D721Med (cell line): ENCODE measurements around the gene PSMD5.

Experiments
- DNase-seq: peaks from one replicate; pipeline ENCODE4 v3.0.0; 2011; ENCODE audit warnings: low spot score; ENCODE audit not compliant: insufficient read length
- FAIRE-seq: peaks from 2 replicates; lab custom pipeline; 2011; peaks lifted over from hg19 to GRCh38; lab: Jason Lieb, UNC
- CTCF ChIP-seq: IDR thresholded peaks from 2 replicates; pipeline ENCODE4 v1.5.1; 2012; ENCODE audit warnings: mild to moderate bottlenecking, control low read depth; ENCODE audit not compliant: insufficient read depth; ENCODE audit errors: missing control alignments

PSMD5 gene

GRCh38 chr9:120863833-120864232 is 21.1 kb upstream of the PSMD5 start:
- no peak for FAIRE-seq
- no peak for DNase-seq
- no peak for TF ChIP-seq CTCF

GRCh38 chr9:120862452-120862851 is 19.7 kb upstream of the PSMD5 start:
- TF ChIP-seq CTCF = no peak
- DNase-seq (no peak), FAIRE-seq (no peak)

GRCh38 chr9:120861935-120862334 is 19.2 kb upstream of the PSMD5 start:
- no peak for DNase-seq
- no peak for TF ChIP-seq CTCF
- FAIRE-seq = no peak

GRCh38 chr9:120860083-120860482 is 17.4 kb upstream of the PSMD5 start:
- DNase-seq (no peak), FAIRE-seq (no peak)
- TF ChIP-seq CTCF = no peak

GRCh38 chr9:120859361-120859760 is 16.6 kb upstream of the PSMD5 start:
- TF ChIP-seq CTCF = no peak
- no peak for FAIRE-seq
- DNase-seq = no peak

- DNase-seq = no peak
- TF ChIP-seq CTCF = no peak
- FAIRE-seq = no peak
Measured at GRCh38 chr9:120857902-120858301, 15.2 kb upstream of the PSMD5 start.

- no peak for TF ChIP-seq CTCF
- DNase-seq (no peak), FAIRE-seq (no peak)
Measured at GRCh38 chr9:120857481-120857880, 14.8 kb upstream of the PSMD5 start.
